ENCODE measurements around the gene SOX4.

GRCh38 chr6:21588481-21589351 is 4.8 kb upstream of the SOX4 start:
- TF ChIP-seq, protein P1, sequence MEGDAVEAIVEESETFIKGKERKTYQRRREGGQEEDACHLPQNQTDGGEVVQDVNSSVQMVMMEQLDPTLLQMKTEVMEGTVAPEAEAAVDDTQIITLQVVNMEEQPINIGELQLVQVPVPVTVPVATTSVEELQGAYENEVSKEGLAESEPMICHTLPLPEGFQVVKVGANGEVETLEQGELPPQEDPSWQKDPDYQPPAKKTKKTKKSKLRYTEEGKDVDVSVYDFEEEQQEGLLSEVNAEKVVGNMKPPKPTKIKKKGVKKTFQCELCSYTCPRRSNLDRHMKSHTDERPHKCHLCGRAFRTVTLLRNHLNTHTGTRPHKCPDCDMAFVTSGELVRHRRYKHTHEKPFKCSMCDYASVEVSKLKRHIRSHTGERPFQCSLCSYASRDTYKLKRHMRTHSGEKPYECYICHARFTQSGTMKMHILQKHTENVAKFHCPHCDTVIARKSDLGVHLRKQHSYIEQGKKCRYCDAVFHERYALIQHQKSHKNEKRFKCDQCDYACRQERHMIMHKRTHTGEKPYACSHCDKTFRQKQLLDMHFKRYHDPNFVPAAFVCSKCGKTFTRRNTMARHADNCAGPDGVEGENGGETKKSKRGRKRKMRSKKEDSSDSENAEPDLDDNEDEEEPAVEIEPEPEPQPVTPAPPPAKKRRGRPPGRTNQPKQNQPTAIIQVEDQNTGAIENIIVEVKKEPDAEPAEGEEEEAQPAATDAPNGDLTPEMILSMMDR (optimal IDR thresholded peaks at IDR 0.05 in 1 of 3, IDR thresholded peaks at IDR 0.05 in 1 of 3, conservative IDR thresholded peaks at IDR 0.05 in 1 of 3; ENCODE audit: extremely low read depth in 1 of 3, insufficient read depth in 2 of 3, low read length in 3 of 3), result no peak
- TF ChIP-seq EZH2 (IDR thresholded peaks at IDR 0.05; ENCODE audit: low read length), result no peak
